GM12878 (cell line): ENCODE data around the gene DNTT. TPM values are rescaled to one million over a fixed set of nuclear protein-coding genes. Genes with fewer than 3 reads are reported as not detected.

ENCODE experiments used
- ATF2 ChIP-seq: IDR thresholded peaks from 2 replicates; pipeline ENCODE4 v1.6.1; 2012; ENCODE audit warnings: low read length, inconsistent platforms
- BHLHE40 ChIP-seq, 2 experiments: fragments of 450-650 bp in 1 of 2; IDR thresholded peaks; 2 replicates each; pipeline ENCODE4 v1.6.1; 2011 to 2017; ENCODE audit warnings: low read depth in 2 of 2, borderline replicate concordance in 1 of 2, improper control_type of control experiment in 1 of 2, low read length in 1 of 2, mild to moderate bottlenecking in 1 of 2
- CHD1 ChIP-seq: IDR thresholded peaks from 2 replicates; pipeline ENCODE4 v1.6.1; 2012; ENCODE audit warnings: low read depth, low read length, improper control_type of control experiment
- CHD4 ChIP-seq: fragments of 200-600 bp; sonication (generic); IDR thresholded peaks from 2 replicates; pipeline ENCODE4 v1.6.1; 2016; ENCODE audit warnings: mild to moderate bottlenecking
- EGR1 ChIP-seq, 2 experiments: IDR thresholded peaks; 1 replicate in 1 of 2; 2 replicates in 1 of 2; pipeline ENCODE4 v1.6.1; 2011 to 2012; ENCODE audit warnings: low read depth in 2 of 2, low read length in 2 of 2, borderline replicate concordance in 1 of 2, mild to moderate bottlenecking in 1 of 2, moderate library complexity in 1 of 2
- FOXM1 ChIP-seq: IDR thresholded peaks from 2 replicates; pipeline ENCODE4 v1.6.1; 2012; ENCODE audit warnings: low read depth, mild to moderate bottlenecking, inconsistent platforms, low read length, moderate library complexity
- LARP7 ChIP-seq: fragments of 450-650 bp; IDR thresholded peaks from 2 replicates; pipeline ENCODE4 v1.6.1; 2017; ENCODE audit warnings: mild to moderate bottlenecking
- MTA3 ChIP-seq: IDR thresholded peaks from 2 replicates; pipeline ENCODE4 v1.6.1; 2012; ENCODE audit warnings: low read length, inconsistent platforms, borderline replicate concordance
- NFIC ChIP-seq: IDR thresholded peaks from 2 replicates; pipeline ENCODE4 v1.6.1; 2012; ENCODE audit warnings: low read depth, mild to moderate bottlenecking, inconsistent platforms, low read length, moderate library complexity
- PRDM15 ChIP-seq: fragments of 450-650 bp; formaldehyde crosslinking; IDR thresholded peaks from 2 replicates; pipeline ENCODE4 v1.4.0; 2020; ENCODE audit warnings: mild to moderate bottlenecking, moderate library complexity
- SMARCA5 ChIP-seq: fragments of 450-650 bp; IDR thresholded peaks from 2 replicates; pipeline ENCODE4 v1.6.1; 2017; ENCODE audit warnings: mild to moderate bottlenecking
- STAT3 ChIP-seq: IDR thresholded peaks from 2 replicates; pipeline ENCODE4 v1.6.1; 2011; ENCODE audit warnings: low read depth, low read length, improper control_type of control experiment
- WRNIP1 ChIP-seq: IDR thresholded peaks from 2 replicates; pipeline ENCODE4 v1.6.1; 2011; ENCODE audit warnings: low read depth, low read length, improper control_type of control experiment, borderline replicate concordance
- ZNF24 ChIP-seq: fragments of 450-650 bp; IDR thresholded peaks from 2 replicates; pipeline ENCODE4 v1.6.1; 2017; ENCODE audit warnings: antibody characterized with exemption, mild to moderate bottlenecking
- ZNF274 ChIP-seq: IDR thresholded peaks from one replicate; pipeline ENCODE4 v1.8.0; 2011; ENCODE audit not compliant: insufficient read length, insufficient read depth
- ZNF384 ChIP-seq: IDR thresholded peaks from 2 replicates; pipeline ENCODE4 v1.6.1; 2012; ENCODE audit warnings: low read depth, mild to moderate bottlenecking, low read length, improper control_type of control experiment, borderline replicate concordance
- ZNF622 ChIP-seq: fragments of 450-650 bp; IDR thresholded peaks from 2 replicates; pipeline ENCODE4 v1.6.1; 2017; ENCODE audit warnings: mild to moderate bottlenecking, inconsistent platforms
- polyA plus RNA-seq, 11 experiments: library from polyadenylated mRNA; depleted of rRNA in 4 of 11; unstranded in 6 of 11; stranded (reverse) in 5 of 11; fragments of >200 nt; fragmentation: Nextera tagmentation in 4 of 11; fragmentation: Illumina TruSeq in 1 of 11; extraction: Ambion mirVana in 4 of 11; extraction: Trizol in 1 of 11; gene quantifications; 1 replicate in 1 of 11; 2 replicates in 10 of 11; pipeline versions ENCODE4 v1.2.1 to v1.2.3, GENCODE V29; 2011 to 2016; ENCODE audit warnings: inconsistent platforms in 2 of 11, missing spikeins in 2 of 11, low read depth in 1 of 11
- total RNA-seq, 4 experiments: library from RNA; depleted of rRNA in 3 of 4; stranded (reverse); fragments of >200 nt in 3 of 4; fragmentation: Illumina TruSeq in 1 of 4; extraction: Trizol in 1 of 4; gene quantifications; 2 replicates each; pipeline versions ENCODE4 v1.2.1 to v1.2.3, GENCODE V29; 2013 to 2021
- TF ChIP-seq, protein P1 (sequence below): IDR thresholded peaks from 2 replicates; pipeline ENCODE4 v1.6.1; 2011; ENCODE audit warnings: low read depth, low read length, improper control_type of control experiment, borderline replicate concordance
- TF ChIP-seq, protein P2 (sequence below): fragments of 450-650 bp; IDR thresholded peaks from 2 replicates; pipeline ENCODE4 v1.6.1; 2017; ENCODE audit warnings: low read depth, mild to moderate bottlenecking, moderate library complexity
- TF ChIP-seq, protein P3 (sequence below), 3 experiments: IDR thresholded peaks in 2 of 3; conservative IDR thresholded peaks in 1 of 3; 2 replicates each; pipeline ENCODE4 v1.5.1; 2011; ENCODE audit warnings: low read depth in 3 of 3, low read length in 3 of 3, mild to moderate bottlenecking in 3 of 3, control low read depth in 2 of 3, moderate library complexity in 2 of 3, inconsistent platforms in 1 of 3, mixed read lengths in 1 of 3; ENCODE audit not compliant: control insufficient read depth in 2 of 3, insufficient read depth in 1 of 3; ENCODE audit errors: extremely low read depth in 1 of 3

The DNTT gene
- total and polyA plus RNA-seq, 10 of the 15 experiments (the other 5 are each of a cell fraction or from before 2014, with no cell fraction given) = 0.06 to 0.13 (median 0.09) TPM; not detected in 5

DNA sequence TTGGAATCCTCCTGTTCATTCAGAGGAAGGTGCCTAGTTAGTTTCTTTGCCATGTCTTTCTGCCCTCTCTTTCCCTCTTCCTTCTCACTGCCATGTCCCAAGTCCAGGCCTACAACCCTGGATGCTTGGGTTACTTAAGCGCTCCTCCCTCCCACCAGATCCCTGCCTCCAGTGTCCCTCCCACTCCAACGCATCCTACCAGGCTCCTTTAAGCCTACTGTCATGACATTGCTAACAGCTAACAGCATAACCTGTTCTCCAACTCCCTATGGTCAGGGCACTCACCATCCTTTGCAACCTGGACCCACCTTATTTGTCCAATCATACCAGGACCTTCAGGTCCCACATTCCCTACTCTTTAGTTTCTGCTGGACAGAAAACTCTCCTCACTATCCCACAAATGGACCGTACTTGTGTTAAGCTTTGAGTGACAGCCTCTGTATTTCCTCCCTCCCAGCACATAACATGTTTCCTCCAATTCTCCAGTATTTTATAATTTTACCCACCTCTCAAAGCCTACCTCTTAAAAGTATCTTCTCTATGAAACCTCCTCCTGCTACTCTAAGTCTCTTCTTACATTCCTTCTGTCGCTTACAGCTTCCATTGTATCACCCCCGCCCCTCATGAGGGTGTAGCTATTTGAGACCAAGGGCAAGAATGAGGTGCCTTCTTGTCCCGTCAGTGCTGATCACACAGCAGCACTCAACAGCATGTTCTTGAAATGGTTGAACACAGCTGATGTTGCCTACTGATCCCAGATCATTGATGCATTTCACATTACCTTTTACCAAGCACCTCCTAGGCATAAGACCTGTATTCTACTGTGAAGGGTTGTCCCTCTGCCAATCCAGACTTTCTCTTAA, 34.6 kb upstream of the DNTT start (continued):
- TF ChIP-seq WRNIP1 (0 out of 2 replicates have a peak, but pooled peaks have one; percentile 55), CHD1 (no peak), ZNF384 (no peak), MTA3 (no peak), STAT3 (no peak), NFIC (no peak), EGR1 (IDR thresholded peaks at IDR 0.05; ENCODE audit: borderline replicate concordance in 1 of 2, low read depth in 2 of 2, low read length in 2 of 2) (no peak), PRDM15 (CRISPR knock-in tag) (no peak), ZNF274 (no peak), SMARCA5 (no peak), ZNF622 (no peak), BHLHE40 (IDR thresholded peaks at IDR 0.05; ENCODE audit: borderline replicate concordance in 1 of 2, low read depth in 2 of 2, low read length in 1 of 2) (no peak), CHD4 (no peak), LARP7 (peak; percentile 47; the same call in 1 of the 2 replicates), ZNF24 (no peak), ATF2 (no peak), FOXM1 (no peak)
- TF ChIP-seq, protein P1, sequence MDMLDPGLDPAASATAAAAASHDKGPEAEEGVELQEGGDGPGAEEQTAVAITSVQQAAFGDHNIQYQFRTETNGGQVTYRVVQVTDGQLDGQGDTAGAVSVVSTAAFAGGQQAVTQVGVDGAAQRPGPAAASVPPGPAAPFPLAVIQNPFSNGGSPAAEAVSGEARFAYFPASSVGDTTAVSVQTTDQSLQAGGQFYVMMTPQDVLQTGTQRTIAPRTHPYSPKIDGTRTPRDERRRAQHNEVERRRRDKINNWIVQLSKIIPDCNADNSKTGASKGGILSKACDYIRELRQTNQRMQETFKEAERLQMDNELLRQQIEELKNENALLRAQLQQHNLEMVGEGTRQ = no peak
- TF ChIP-seq, protein P2, sequence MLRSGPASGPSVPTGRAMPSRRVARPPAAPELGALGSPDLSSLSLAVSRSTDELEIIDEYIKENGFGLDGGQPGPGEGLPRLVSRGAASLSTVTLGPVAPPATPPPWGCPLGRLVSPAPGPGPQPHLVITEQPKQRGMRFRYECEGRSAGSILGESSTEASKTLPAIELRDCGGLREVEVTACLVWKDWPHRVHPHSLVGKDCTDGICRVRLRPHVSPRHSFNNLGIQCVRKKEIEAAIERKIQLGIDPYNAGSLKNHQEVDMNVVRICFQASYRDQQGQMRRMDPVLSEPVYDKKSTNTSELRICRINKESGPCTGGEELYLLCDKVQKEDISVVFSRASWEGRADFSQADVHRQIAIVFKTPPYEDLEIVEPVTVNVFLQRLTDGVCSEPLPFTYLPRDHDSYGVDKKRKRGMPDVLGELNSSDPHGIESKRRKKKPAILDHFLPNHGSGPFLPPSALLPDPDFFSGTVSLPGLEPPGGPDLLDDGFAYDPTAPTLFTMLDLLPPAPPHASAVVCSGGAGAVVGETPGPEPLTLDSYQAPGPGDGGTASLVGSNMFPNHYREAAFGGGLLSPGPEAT = 0 out of 2 replicates have a peak, but pooled peaks have one; percentile 10
- TF ChIP-seq, protein P3, sequence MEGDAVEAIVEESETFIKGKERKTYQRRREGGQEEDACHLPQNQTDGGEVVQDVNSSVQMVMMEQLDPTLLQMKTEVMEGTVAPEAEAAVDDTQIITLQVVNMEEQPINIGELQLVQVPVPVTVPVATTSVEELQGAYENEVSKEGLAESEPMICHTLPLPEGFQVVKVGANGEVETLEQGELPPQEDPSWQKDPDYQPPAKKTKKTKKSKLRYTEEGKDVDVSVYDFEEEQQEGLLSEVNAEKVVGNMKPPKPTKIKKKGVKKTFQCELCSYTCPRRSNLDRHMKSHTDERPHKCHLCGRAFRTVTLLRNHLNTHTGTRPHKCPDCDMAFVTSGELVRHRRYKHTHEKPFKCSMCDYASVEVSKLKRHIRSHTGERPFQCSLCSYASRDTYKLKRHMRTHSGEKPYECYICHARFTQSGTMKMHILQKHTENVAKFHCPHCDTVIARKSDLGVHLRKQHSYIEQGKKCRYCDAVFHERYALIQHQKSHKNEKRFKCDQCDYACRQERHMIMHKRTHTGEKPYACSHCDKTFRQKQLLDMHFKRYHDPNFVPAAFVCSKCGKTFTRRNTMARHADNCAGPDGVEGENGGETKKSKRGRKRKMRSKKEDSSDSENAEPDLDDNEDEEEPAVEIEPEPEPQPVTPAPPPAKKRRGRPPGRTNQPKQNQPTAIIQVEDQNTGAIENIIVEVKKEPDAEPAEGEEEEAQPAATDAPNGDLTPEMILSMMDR (IDR thresholded peaks at IDR 0.05 in 2 of 3, conservative IDR thresholded peaks at IDR 0.05 in 1 of 3; ENCODE audit: control insufficient read depth in 2 of 3, extremely low read depth in 1 of 3, insufficient read depth in 1 of 3, low read depth in 3 of 3, low read length in 3 of 3) = no peak
